ENCODE data around the gene NUDT5.
"Not testable (repeated sequence)": the region's sequence is repeated elsewhere in the genome, so short reads cannot be mapped to it uniquely, and the experiment has no call there.

The NUDT5 gene

GRCh38 chr10:12195603-12196506 is at the start of gene NUDT5, which contains the start of gene CDC123:
Gene NUDT5, minus strand, starts transcription at chr10:12195891. Its CDS starts 9,600 bp downstream, at chr10:12186291.
Gene CDC123, plus strand, starts transcription at chr10:12196188. Its CDS starts 58 bp downstream, at chr10:12196246.
- H3K4me3 ChIP-seq, result peak within 1 kb of the TSS; percentile 85
- TF ChIP-seq Cebpa-rat (IDR thresholded peaks at IDR 0.05), result no peak

GRCh38 chr10:12243864-12244620 is 48.4 kb upstream of the NUDT5 start:
- Histone ChIP-seq H3K4me2 (peak overlapping the region; percentile 7), H3K9me3 (no peaks in the 10 kb centered on the region), H3K4me3 (no peak overlapping the region), H3K27me3 (no peaks in the 10 kb centered on the region), H3K9ac (no peak overlapping the region), H4K20me1 (peaks cover 43% of the 10 kb centered on the region), H3K27ac (no peak overlapping the region), H3K4me1 (peaks cover 27% of the 10 kb centered on the region), H3K36me3 (peaks cover 92% of the 10 kb centered on the region)
- no peak for TF ChIP-seq Cebpa-rat (IDR thresholded peaks at IDR 0.05)

More at GRCh38 chr10:12195603-12196506, at the start of gene NUDT5, which contains the start of gene CDC123:
- H3K27ac ChIP-seq, result peak within 1 kb of the TSS; percentile 97
- H3K9me3 ChIP-seq, result no peaks in the 10 kb centered on the region
- H4K20me1 ChIP-seq, result peaks cover 61% of the 10 kb centered on the region
- peak within 1 kb of the TSS; percentile 93 for H3K9ac ChIP-seq
- peaks cover 36% of the 10 kb centered on the region for H3K36me3 ChIP-seq
- H3K27me3 ChIP-seq, result no peaks in the 10 kb centered on the region
- H3K4me1 ChIP-seq, result peaks cover 47% of the 10 kb centered on the region
- peak within 1 kb of the TSS; percentile 82 for H3K4me2 ChIP-seq

- Histone ChIP-seq H3K27ac (no peak overlapping the region), H3K9me3 (no peaks in the 10 kb centered on the region), H3K4me1 (peaks cover 27% of the 10 kb centered on the region), H3K9ac (no peak overlapping the region), H3K4me2 (no peak overlapping the region), H3K36me3 (peaks cover 92% of the 10 kb centered on the region), H4K20me1 (peaks cover 43% of the 10 kb centered on the region), H3K4me3 (no peak overlapping the region), H3K27me3 (no peaks in the 10 kb centered on the region)
- no peak for TF ChIP-seq Cebpa-rat (IDR thresholded peaks at IDR 0.05)
These were observed 46.3 kb upstream of the NUDT5 start for GRCh38 chr10:12241810-12242529.

- peaks cover 38% of the 10 kb centered on the region for H4K20me1 ChIP-seq
- H3K4me1 ChIP-seq, result peaks cover 22% of the 10 kb centered on the region
- H3K36me3 ChIP-seq, result peaks cover 92% of the 10 kb centered on the region
- TF ChIP-seq Cebpa-rat (IDR thresholded peaks at IDR 0.05), result no peak
- no peak overlapping the region for H3K27ac ChIP-seq
- no peak overlapping the region for H3K4me3 ChIP-seq
- H3K4me2 ChIP-seq, result no peak overlapping the region
- no peak overlapping the region for H3K9ac ChIP-seq
- H3K27me3 ChIP-seq, result no peaks in the 10 kb centered on the region
- H3K9me3 ChIP-seq, result no peaks in the 10 kb centered on the region
These were observed 43.1 kb upstream of the NUDT5 start for GRCh38 chr10:12238821-12239220.

GRCh38 chr10:12237265-12238220 is 41.9 kb upstream of the NUDT5 start:
- Histone ChIP-seq H3K27ac (no peak overlapping the region), H3K36me3 (peaks cover 94% of the 10 kb centered on the region), H3K9ac (no peak overlapping the region)

GRCh38 chr10:12235796-12236195 is 40.1 kb upstream of the NUDT5 start:
- Histone ChIP-seq H3K27ac (no peak overlapping the region), H4K20me1 (peaks cover 20% of the 10 kb centered on the region; the same call in 1 of the 2 replicates), H3K27me3 (no peaks in the 10 kb centered on the region), H3K4me3 (no peak overlapping the region), H3K9ac (no peak overlapping the region), H3K4me1 (no peaks in the 10 kb centered on the region), H3K36me3 (peaks cover 94% of the 10 kb centered on the region), H3K4me2 (no peak overlapping the region), H3K9me3 (no peaks in the 10 kb centered on the region)
- TF ChIP-seq Cebpa-rat (IDR thresholded peaks at IDR 0.05), result no peak

More at GRCh38 chr10:12237265-12238220, 41.9 kb upstream of the NUDT5 start:
- Histone ChIP-seq H3K4me1 (peaks cover 9% of the 10 kb centered on the region), H3K4me3 (no peak overlapping the region), H4K20me1 (peaks cover 31% of the 10 kb centered on the region), H3K27me3 (no peaks in the 10 kb centered on the region), H3K9me3 (no peaks in the 10 kb centered on the region), H3K4me2 (no peak overlapping the region)
- no peak for TF ChIP-seq Cebpa-rat (IDR thresholded peaks at IDR 0.05)

- H3K36me3 ChIP-seq, result peaks cover 94% of the 10 kb centered on the region
These were observed 39.5 kb upstream of the NUDT5 start for GRCh38 chr10:12235116-12235694.

GRCh38 chr10:12234687-12235086 is 39.0 kb upstream of the NUDT5 start:
- H3K9me3 ChIP-seq, H3K4me1 ChIP-seq, H3K4me2 ChIP-seq, H3K27ac ChIP-seq, H3K4me3 ChIP-seq, H3K9ac ChIP-seq, H3K27me3 ChIP-seq: not testable (repeated sequence)
- peaks cover 95% of the 10 kb centered on the region for H3K36me3 ChIP-seq
- H4K20me1 ChIP-seq, result peaks cover 24% of the 10 kb centered on the region; the same call in 1 of the 2 replicates

More at GRCh38 chr10:12235116-12235694, 39.5 kb upstream of the NUDT5 start:
- H3K27me3 ChIP-seq, result no peaks in the 10 kb centered on the region
- no peaks in the 10 kb centered on the region for H3K9me3 ChIP-seq
- H4K20me1 ChIP-seq, result peaks cover 20% of the 10 kb centered on the region; the same call in 1 of the 2 replicates
- no peak overlapping the region for H3K4me3 ChIP-seq
- no peaks in the 10 kb centered on the region for H3K4me1 ChIP-seq
- TF ChIP-seq Cebpa-rat (IDR thresholded peaks at IDR 0.05), result no peak
- H3K4me2 ChIP-seq, result no peak overlapping the region
- no peak overlapping the region for H3K27ac ChIP-seq
- no peak overlapping the region for H3K9ac ChIP-seq

Data from BLaER1 (cell line).